Spleen (tissue), 11 donors: ENCODE data around the gene C2CD4B. TPM values are rescaled to one million over a fixed set of nuclear protein-coding genes. Genes with fewer than 3 reads are reported as not detected.

Source experiments
- DNase-seq: peaks from one replicate; pipeline ENCODE4 v3.0.0-alpha.2; 2020
- H3K27ac ChIP-seq, 8 donors: fragments of 200-600 bp; sonication (generic) in 7 of 8; 1 replicate in 4 of 8; 2 replicates in 4 of 8; pipeline versions ENCODE4 v1.5.0 to v1.8.0; 2016 to 2021; ENCODE audit warnings: inconsistent platforms in 4 of 8, mild to moderate bottlenecking in 4 of 8, moderate library complexity in 1 of 8
- H3K27me3 ChIP-seq, 7 donors: fragments of 200-600 bp; sonication (generic) in 6 of 7; replicated peaks in 1 of 7; 1 replicate in 4 of 7; 2 replicates in 3 of 7; pipeline versions ENCODE4 v1.5.0 to v1.8.0; 2016 to 2021; ENCODE audit warnings: inconsistent platforms in 3 of 7, mild to moderate bottlenecking in 1 of 7
- H3K36me3 ChIP-seq, 6 donors: fragments of 200-600 bp; sonication (generic) in 5 of 6; 1 replicate in 4 of 6; 2 replicates in 2 of 6; pipeline versions ENCODE4 v1.5.0 to v1.8.0; 2016 to 2021; ENCODE audit warnings: inconsistent platforms in 2 of 6
- H3K4me1 ChIP-seq, 6 donors: fragments of 200-600 bp; sonication (generic) in 5 of 6; 1 replicate in 3 of 6; 2 replicates in 3 of 6; pipeline versions ENCODE4 v1.5.0 to v1.8.0; 2016 to 2021; ENCODE audit warnings: inconsistent platforms in 3 of 6
- H3K4me3 ChIP-seq, 8 donors: fragments of 200-600 bp; sonication (generic) in 7 of 8; 1 replicate in 4 of 8; 2 replicates in 4 of 8; pipeline versions ENCODE4 v1.5.0 to v1.8.0; 2016 to 2021; ENCODE audit warnings: inconsistent platforms in 4 of 8, mild to moderate bottlenecking in 4 of 8, moderate library complexity in 2 of 8
- H3K9me3 ChIP-seq, 8 donors: fragments of 200-600 bp; sonication (generic) in 7 of 8; 1 replicate in 4 of 8; 2 replicates in 4 of 8; pipeline versions ENCODE4 v1.5.0 to v1.8.0; 2016 to 2021; ENCODE audit warnings: inconsistent platforms in 4 of 8
- POLR2A ChIP-seq, 3 donors: fragments of 450-650 bp; IDR thresholded peaks; one replicate each; pipeline ENCODE4 v1.5.1; 2017; ENCODE audit warnings: antibody characterized with exemption in 3 of 3, mild to moderate bottlenecking in 1 of 3
- POLR2AphosphoS5 ChIP-seq, 3 donors: sonication (generic); formaldehyde crosslinking; IDR thresholded peaks; one replicate each; pipeline ENCODE4 v1.5.1; 2017; ENCODE audit warnings: antibody characterized with exemption in 3 of 3
- WGBS, 5 donors: extraction: QIAGEN DNeasy Blood & Tissue Kit in 3 of 5; methylation state at CpG; one replicate each; pipeline versions ENCODE4 v1.1.5 to v1.1.7; 2013 to 2018; 5-methylcytosine and 5-hydroxymethylcytosine counted together
- intact Hi-C: fragments of 100-400 bp; cut with DNase I; formaldehyde crosslinking; loops from one replicate; pipeline ENCODE4 v1.15.0; 2023; ENCODE audit warnings: low total_unique reads
- polyA plus RNA-seq, 3 donors: library from polyadenylated mRNA; stranded (reverse); fragments of 200-250 nt; gene quantifications; one replicate each; pipeline ENCODE4 v1.2.1, GENCODE V29; 2013
- total RNA-seq, 7 donors: library from RNA; depleted of rRNA in 3 of 7; stranded (reverse); fragments of >200 nt in 3 of 7; fragmentation: NEBNext Ultra II Directional in 4 of 7; extraction: Animal tissue kit (Norgen Biotek cat#: 25700) in 4 of 7; gene quantifications; one replicate each; pipeline versions ENCODE4 v1.1.0 to v1.2.1, GENCODE V29; 2016 to 2021
- TF ChIP-seq, protein P1 (sequence below), 11 experiments: fragments of 200-600 bp in 7 of 11; fragments of 450-650 bp in 4 of 11; sonication (generic) in 4 of 11; IDR thresholded peaks in 8 of 11; conservative IDR thresholded peaks in 3 of 11; 1 replicate in 7 of 11; 2 replicates in 4 of 11; pipeline versions ENCODE4 v1.4.0 to v1.8.0; 2016 to 2021; ENCODE audit warnings: antibody characterized with exemption in 11 of 11, inconsistent platforms in 4 of 11, mild to moderate bottlenecking in 1 of 11
- donor health status: healthy with polysubstance abuse.
- donor health status: DM: no; HTN: no; CAD: no; lungs with moderate emphysema.
- donor health status: DM: no; HTN: no; CAD: no.
- donor health status: Bipolar disorder and iron deficiency.
- donor health status: healthy.
- donor health status: DM: no; HTN: no; CAD: no.
- donor health status: DM: yes; HTN: yes; CAD: no.

C2CD4B gene
- total and polyA plus RNA-seq, 10 donors, result 0.26 to 2.3 (median 0.77) TPM; not detected in 2

DNA sequence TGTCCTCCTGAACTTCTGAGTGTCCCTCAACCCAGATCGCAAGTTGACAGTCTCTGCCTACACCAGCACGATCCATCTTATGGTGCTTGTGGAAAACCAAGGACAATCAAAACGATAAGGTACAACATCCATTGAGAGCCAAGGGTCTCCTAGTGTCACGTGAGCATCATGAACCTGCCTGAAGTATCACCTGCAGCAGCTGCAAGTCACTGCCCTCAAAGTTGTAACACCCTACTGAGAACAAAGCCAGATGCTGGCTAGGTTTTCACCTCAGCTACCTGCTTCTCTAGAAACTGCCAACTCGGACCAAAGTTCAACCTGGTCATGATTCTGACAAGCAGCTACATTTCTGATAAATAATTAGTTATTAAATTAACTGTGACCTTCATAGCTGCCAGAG, 17.5 kb downstream of the C2CD4B start:
- TF ChIP-seq POLR2A (IDR thresholded peaks at IDR 0.05), result no peak
- no peak for TF ChIP-seq POLR2AphosphoS5 (IDR thresholded peaks at IDR 0.05)
- TF ChIP-seq, protein P1, sequence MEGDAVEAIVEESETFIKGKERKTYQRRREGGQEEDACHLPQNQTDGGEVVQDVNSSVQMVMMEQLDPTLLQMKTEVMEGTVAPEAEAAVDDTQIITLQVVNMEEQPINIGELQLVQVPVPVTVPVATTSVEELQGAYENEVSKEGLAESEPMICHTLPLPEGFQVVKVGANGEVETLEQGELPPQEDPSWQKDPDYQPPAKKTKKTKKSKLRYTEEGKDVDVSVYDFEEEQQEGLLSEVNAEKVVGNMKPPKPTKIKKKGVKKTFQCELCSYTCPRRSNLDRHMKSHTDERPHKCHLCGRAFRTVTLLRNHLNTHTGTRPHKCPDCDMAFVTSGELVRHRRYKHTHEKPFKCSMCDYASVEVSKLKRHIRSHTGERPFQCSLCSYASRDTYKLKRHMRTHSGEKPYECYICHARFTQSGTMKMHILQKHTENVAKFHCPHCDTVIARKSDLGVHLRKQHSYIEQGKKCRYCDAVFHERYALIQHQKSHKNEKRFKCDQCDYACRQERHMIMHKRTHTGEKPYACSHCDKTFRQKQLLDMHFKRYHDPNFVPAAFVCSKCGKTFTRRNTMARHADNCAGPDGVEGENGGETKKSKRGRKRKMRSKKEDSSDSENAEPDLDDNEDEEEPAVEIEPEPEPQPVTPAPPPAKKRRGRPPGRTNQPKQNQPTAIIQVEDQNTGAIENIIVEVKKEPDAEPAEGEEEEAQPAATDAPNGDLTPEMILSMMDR (IDR thresholded peaks at IDR 0.05 in 8 of 11, conservative IDR thresholded peaks at IDR 0.05 in 3 of 11), result no peak
- 84 to 91% (median 89%) methylated on average over 5 of the region's 5 CpGs for WGBS, 5 donors
- intact Hi-C loops, result no loop called here

DNA sequence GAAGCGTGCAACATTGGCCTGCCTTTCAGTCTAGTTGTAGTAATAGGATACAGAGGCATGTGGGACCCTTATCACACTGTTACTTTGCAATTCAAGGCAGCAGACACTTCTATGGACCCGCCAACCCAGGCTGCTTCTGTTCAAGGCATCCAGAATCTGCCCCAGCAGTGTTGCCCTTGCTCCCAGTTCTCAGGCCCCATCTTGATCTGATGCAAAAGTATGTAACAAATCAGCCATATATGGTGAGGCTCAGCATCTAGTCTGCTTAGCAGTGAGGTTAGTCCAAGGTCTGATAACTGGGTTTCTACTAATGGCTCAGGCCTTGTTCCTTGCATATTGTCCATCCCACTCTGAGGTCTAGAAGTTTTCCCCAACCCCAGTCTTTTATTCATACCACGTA, 17.9 kb downstream of the C2CD4B start:
- Histone ChIP-seq H3K36me3 (no peaks in the 10 kb centered on the region), H3K4me1 (no peaks in the 10 kb centered on the region), H3K27me3 (peaks cover 0 to 5% (median 0%) of the 10 kb centered on the region in 7 donors), H3K9me3 (no peaks in the 10 kb centered on the region), H3K27ac (no peak overlapping the region), H3K4me3 (no peak overlapping the region)
- 70 to 95% (median 89%) methylated on average over 3 of the region's 3 CpGs for WGBS, 5 donors
- no peak for TF ChIP-seq POLR2AphosphoS5 (IDR thresholded peaks at IDR 0.05)
- TF ChIP-seq, protein P1 (IDR thresholded peaks at IDR 0.05 in 8 of 11, conservative IDR thresholded peaks at IDR 0.05 in 3 of 11), result no peak
- no peak for TF ChIP-seq POLR2A (IDR thresholded peaks at IDR 0.05)
- no peak for DNase-seq
- intact Hi-C loops, result no loop called here

More for the DNA sequence above, 17.5 kb downstream of the C2CD4B start:
- no peaks in the 10 kb centered on the region for H3K36me3 ChIP-seq
- H3K27ac ChIP-seq, result no peak overlapping the region
- peaks cover 0 to 5% (median 0%) of the 10 kb centered on the region in 7 donors for H3K27me3 ChIP-seq
- no peak for DNase-seq
- H3K4me3 ChIP-seq, result no peak overlapping the region
- no peaks in the 10 kb centered on the region for H3K9me3 ChIP-seq
- H3K4me1 ChIP-seq, result no peaks in the 10 kb centered on the region

DNA sequence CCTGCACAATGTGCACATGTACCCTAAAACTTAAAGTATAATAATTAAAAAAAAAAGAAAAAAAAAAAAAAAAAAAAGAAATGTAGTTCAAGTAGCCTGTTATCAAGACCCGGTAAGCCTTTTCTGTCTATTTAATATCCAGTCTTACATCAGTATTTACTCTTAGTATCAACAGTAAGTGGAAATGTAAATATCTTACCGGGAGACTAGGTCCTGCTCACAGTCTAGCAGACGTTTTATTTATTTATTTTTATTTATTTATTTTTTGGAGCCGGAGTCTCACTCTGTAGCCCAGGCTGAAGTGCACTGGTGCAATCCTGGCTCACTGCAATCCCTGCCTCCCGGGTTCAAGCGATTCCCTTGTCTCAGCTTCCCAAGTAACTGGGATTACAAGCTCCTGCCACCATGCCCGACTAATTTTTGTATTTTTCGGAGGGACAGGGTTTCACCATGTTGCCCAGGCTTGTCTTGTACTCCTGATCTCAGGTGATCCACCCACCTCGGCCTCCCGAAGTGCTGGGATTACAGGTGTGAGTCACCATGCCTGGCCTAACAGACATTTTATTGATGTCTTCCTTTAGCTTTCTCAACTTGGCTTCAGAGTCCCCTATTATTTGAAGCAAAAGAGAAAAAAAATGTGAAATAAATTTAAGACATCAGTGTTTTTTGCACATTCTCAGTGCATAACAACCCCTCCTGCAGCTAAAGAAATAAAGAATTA, 19.9 kb downstream of the C2CD4B start:
- no peak for TF ChIP-seq POLR2AphosphoS5 (IDR thresholded peaks at IDR 0.05)
- no peak for TF ChIP-seq POLR2A (IDR thresholded peaks at IDR 0.05)
- TF ChIP-seq, protein P1 (IDR thresholded peaks at IDR 0.05 in 8 of 11, conservative IDR thresholded peaks at IDR 0.05 in 3 of 11), result no peak
- no peak overlapping the region for H3K4me3 ChIP-seq
- no peaks in the 10 kb centered on the region for H3K27me3 ChIP-seq
- peaks cover 0 to 4% (median 0%) of the 10 kb centered on the region in 6 donors for H3K4me1 ChIP-seq
- H3K27ac ChIP-seq, result no peak overlapping the region
- H3K36me3 ChIP-seq, result no peaks in the 10 kb centered on the region
- intact Hi-C loops, result no loop called here
- no peaks in the 10 kb centered on the region for H3K9me3 ChIP-seq
- DNase-seq, result no peak
- 89 to 96% (median 93%) methylated on average over 10 of the region's 10 CpGs for WGBS, 5 donors

DNA sequence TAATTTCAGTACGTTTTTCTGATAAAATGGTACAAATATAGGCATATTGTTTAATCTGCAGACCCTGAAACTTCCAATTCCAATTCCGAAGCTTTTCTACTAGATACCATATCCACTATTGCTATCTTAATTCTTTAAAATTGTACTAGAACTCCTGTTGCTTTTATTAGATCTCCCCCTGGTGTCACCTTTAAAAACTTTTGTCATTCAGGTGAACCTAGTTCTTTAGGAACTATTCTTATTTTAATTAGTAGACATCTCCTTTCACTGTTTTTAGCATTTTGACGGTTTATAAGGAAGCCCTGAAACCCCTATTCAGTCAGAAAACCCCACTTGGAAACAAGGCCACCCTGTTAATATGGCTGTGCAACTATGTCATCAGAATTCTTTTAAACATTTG, 22.3 kb downstream of the C2CD4B start:
- no peaks in the 10 kb centered on the region for H3K27me3 ChIP-seq
- intact Hi-C loops, result no loop called here
- DNase-seq, result no peak
- no peak for TF ChIP-seq POLR2AphosphoS5 (IDR thresholded peaks at IDR 0.05)
- TF ChIP-seq POLR2A (IDR thresholded peaks at IDR 0.05), result no peak
- TF ChIP-seq, protein P1 (IDR thresholded peaks at IDR 0.05 in 8 of 11, conservative IDR thresholded peaks at IDR 0.05 in 3 of 11), result no peak
- H3K4me1 ChIP-seq, result peaks cover 0 to 4% (median 0%) of the 10 kb centered on the region in 6 donors
- H3K9me3 ChIP-seq, result no peaks in the 10 kb centered on the region
- 78 to 86% (median 80%) methylated on average over 3 of the region's 3 CpGs for WGBS, 5 donors
- H3K27ac ChIP-seq, result no peak overlapping the region
- H3K4me3 ChIP-seq, result no peak overlapping the region
- no peaks in the 10 kb centered on the region for H3K36me3 ChIP-seq
